Activated naive CD4-positive, alpha-beta T cell treated with anti-CD3 and anti-CD28 coated beads for 36 hours (primary cell): Measurements from ENCODE around the gene STX16. TPM values are rescaled to one million over a fixed set of nuclear protein-coding genes. Genes with fewer than 3 reads are reported as not detected.

Experiments
- CTCF ChIA-PET: fragments of 350-600 bp; sonication (Branson Sonifier 250); formaldehyde crosslinking; loops from one replicate; lab custom pipeline; 2021; ENCODE audit warnings: antibody characterized with exemption; lab: Charles Lee
- DNase-seq: peaks from one replicate; pipeline ENCODE4 v3.0.0-alpha.2; 2020
- H3K27ac Mint-ChIP-seq: one replicate; pipeline ENCODE4 v1.8.0; 2021; ENCODE audit warnings: mild to moderate bottlenecking, mixed read lengths
- H3K27me3 Mint-ChIP-seq: one replicate; pipeline ENCODE4 v1.8.0; 2021; ENCODE audit warnings: low read depth, mixed read lengths
- H3K36me3 Mint-ChIP-seq: one replicate; pipeline ENCODE4 v1.8.0; 2021; ENCODE audit warnings: low read depth, mixed read lengths
- H3K4me1 Mint-ChIP-seq: one replicate; pipeline ENCODE4 v1.8.0; 2021; ENCODE audit warnings: low read depth, mixed read lengths
- H3K4me3 Mint-ChIP-seq: one replicate; pipeline ENCODE4 v1.8.0; 2021; ENCODE audit warnings: mild to moderate bottlenecking, moderate library complexity, mixed read lengths
- H3K9me3 Mint-ChIP-seq: one replicate; pipeline ENCODE4 v1.8.0; 2021; ENCODE audit warnings: mixed read lengths
- intact Hi-C: fragments of 100-400 bp; cut with micrococcal nuclease; formaldehyde crosslinking; loops from one replicate; pipeline ENCODE4 v1.15.1; 2023
- total RNA-seq, 2 experiments: library from RNA; stranded (reverse); gene quantifications; one replicate each; pipeline ENCODE4 v1.2.3, GENCODE V29; 2021

Gene STX16
- total RNA-seq, 2 experiments from 2014 or later: 127 TPM

- Mint-ChIP-seq H3K4me1 (no peaks in the 10 kb centered on the region), H3K27ac (no peak overlapping the region), H3K27me3 (no peaks in the 10 kb centered on the region), H3K9me3 (no peaks in the 10 kb centered on the region), H3K4me3 (no peak overlapping the region), H3K36me3 (peaks cover 36% of the 10 kb centered on the region)
- DNase-seq: no peak
- CTCF ChIA-PET: no interaction called here
- intact Hi-C loops: no loop called here
Measured at GRCh38 chr20:58675641-58676040, 24.6 kb downstream of the STX16 start.

GRCh38 chr20:58676161-58676560, 25.1 kb downstream of the STX16 start:
- intact Hi-C loops: no loop called here
- peaks cover 36% of the 10 kb centered on the region for H3K36me3 Mint-ChIP-seq
- no peak for DNase-seq
- H3K27ac Mint-ChIP-seq: no peak overlapping the region
- H3K4me3 Mint-ChIP-seq: no peak overlapping the region
- CTCF ChIA-PET: interaction anchor here (1.1 kb wide), 1 partner anchor 18 kb away, joined by 3 read pairs; no protein-coding TSS in a partner anchor
- no peaks in the 10 kb centered on the region for H3K27me3 Mint-ChIP-seq
- H3K9me3 Mint-ChIP-seq: no peaks in the 10 kb centered on the region
- no peaks in the 10 kb centered on the region for H3K4me1 Mint-ChIP-seq

GRCh38 chr20:58677079-58677604, 26.1 kb downstream of the STX16 start:
- no peak overlapping the region for H3K4me3 Mint-ChIP-seq
- CTCF ChIA-PET: interaction anchor here (0.7 to 1.1 kb wide), 2 partner anchors 17 to 1029 kb away, joined by 3 read pairs; no protein-coding TSS in a partner anchor
- no peaks in the 10 kb centered on the region for H3K4me1 Mint-ChIP-seq
- no peaks in the 10 kb centered on the region for H3K9me3 Mint-ChIP-seq
- H3K27me3 Mint-ChIP-seq: no peaks in the 10 kb centered on the region
- intact Hi-C loops: no loop called here
- no peak for DNase-seq
- no peak overlapping the region for H3K27ac Mint-ChIP-seq
- peaks cover 36% of the 10 kb centered on the region for H3K36me3 Mint-ChIP-seq

GRCh38 chr20:58677808-58678207, 26.7 kb downstream of the STX16 start:
- CTCF ChIA-PET: interaction anchor here (0.7 kb wide), 1 partner anchor 1028 kb away, joined by 3 read pairs; no protein-coding TSS in a partner anchor
- H3K4me1 Mint-ChIP-seq: no peaks in the 10 kb centered on the region
- intact Hi-C loops: no loop called here

GRCh38 chr20:58678806-58679205, 27.7 kb downstream of the STX16 start:
- Mint-ChIP-seq H3K27me3 (no peaks in the 10 kb centered on the region), H3K9me3 (no peaks in the 10 kb centered on the region), H3K27ac (no peak overlapping the region), H3K4me1 (no peaks in the 10 kb centered on the region), H3K36me3 (peaks cover 29% of the 10 kb centered on the region), H3K4me3 (no peak overlapping the region)
- DNase-seq: no peak
- intact Hi-C loops: no loop called here
- CTCF ChIA-PET: no interaction called here

More at GRCh38 chr20:58677808-58678207, 26.7 kb downstream of the STX16 start:
- DNase-seq: no peak
- Mint-ChIP-seq H3K27ac (no peak overlapping the region), H3K36me3 (peaks cover 34% of the 10 kb centered on the region), H3K9me3 (no peaks in the 10 kb centered on the region), H3K27me3 (no peaks in the 10 kb centered on the region), H3K4me3 (no peak overlapping the region)

- H3K4me1 Mint-ChIP-seq: no peaks in the 10 kb centered on the region
Measured at GRCh38 chr20:58682656-58683531, 31.8 kb downstream of the STX16 start.

GRCh38 chr20:58684291-58684690, 33.2 kb downstream of the STX16 start:
- no peak for DNase-seq
- intact Hi-C loops: no loop called here
- no peaks in the 10 kb centered on the region for H3K27me3 Mint-ChIP-seq
- peaks cover 10% of the 10 kb centered on the region for H3K36me3 Mint-ChIP-seq
- no peaks in the 10 kb centered on the region for H3K4me1 Mint-ChIP-seq
- no peak overlapping the region for H3K27ac Mint-ChIP-seq
- no peaks in the 10 kb centered on the region for H3K9me3 Mint-ChIP-seq
- no peak overlapping the region for H3K4me3 Mint-ChIP-seq
- CTCF ChIA-PET: no interaction called here

More at GRCh38 chr20:58682656-58683531, 31.8 kb downstream of the STX16 start:
- Mint-ChIP-seq H3K27ac (no peak overlapping the region), H3K4me3 (no peak overlapping the region), H3K27me3 (no peaks in the 10 kb centered on the region), H3K36me3 (peaks cover 11% of the 10 kb centered on the region), H3K9me3 (no peaks in the 10 kb centered on the region)
- intact Hi-C loops: no loop called here
- DNase-seq: no peak
- CTCF ChIA-PET: interaction anchor here (0.9 kb wide), 1 partner anchor 36 kb away, joined by 3 read pairs; no protein-coding TSS in a partner anchor

GRCh38 chr20:58685988-58686387, 34.9 kb downstream of the STX16 start:
- Mint-ChIP-seq H3K4me1 (no peaks in the 10 kb centered on the region), H3K27ac (no peak overlapping the region), H3K36me3 (peaks cover 4% of the 10 kb centered on the region), H3K9me3 (no peaks in the 10 kb centered on the region), H3K4me3 (no peak overlapping the region), H3K27me3 (no peaks in the 10 kb centered on the region)
- DNase-seq: no peak
- CTCF ChIA-PET: no interaction called here
- intact Hi-C loops: no loop called here

- H3K9me3 Mint-ChIP-seq: no peaks in the 10 kb centered on the region
- no peaks in the 10 kb centered on the region for H3K27me3 Mint-ChIP-seq
- no peak for DNase-seq
- CTCF ChIA-PET: no interaction called here
- no peak overlapping the region for H3K4me3 Mint-ChIP-seq
- peaks cover 1% of the 10 kb centered on the region for H3K4me1 Mint-ChIP-seq
- H3K27ac Mint-ChIP-seq: no peak overlapping the region
- H3K36me3 Mint-ChIP-seq: peaks cover 4% of the 10 kb centered on the region
- intact Hi-C loops: no loop called here
Measured at GRCh38 chr20:58688414-58688813, 37.3 kb downstream of the STX16 start.

GRCh38 chr20:58688840-58689239, 37.8 kb downstream of the STX16 start:
- H3K27ac Mint-ChIP-seq: no peak overlapping the region
- peaks cover 4% of the 10 kb centered on the region for H3K36me3 Mint-ChIP-seq
- CTCF ChIA-PET: no interaction called here
- intact Hi-C loops: no loop called here
- no peak overlapping the region for H3K4me3 Mint-ChIP-seq
- no peaks in the 10 kb centered on the region for H3K27me3 Mint-ChIP-seq
- no peaks in the 10 kb centered on the region for H3K9me3 Mint-ChIP-seq
- no peak for DNase-seq
- H3K4me1 Mint-ChIP-seq: peaks cover 5% of the 10 kb centered on the region

- Mint-ChIP-seq H3K9me3 (no peaks in the 10 kb centered on the region), H3K4me3 (no peak overlapping the region), H3K27ac (peak overlapping the region; percentile 46), H3K4me1 (peaks cover 9% of the 10 kb centered on the region), H3K36me3 (peaks cover 2% of the 10 kb centered on the region), H3K27me3 (no peaks in the 10 kb centered on the region)
- intact Hi-C loops: loop anchor here (5.0 kb wide), 1 partner anchor 453 kb away; no protein-coding TSS in a partner anchor
- no peak for DNase-seq
- CTCF ChIA-PET: no interaction called here
Measured at GRCh38 chr20:58690396-58691135, 39.5 kb downstream of the STX16 start.
